GM19452 (cell line): ENCODE results near the gene EPHA4.
A peak's percentile ranks its signal among the peaks of the same experiment; 100 is the strongest.

ENCODE experiments used
- ATAC-seq: cut with Tn5 transposase; IDR thresholded peaks from one replicate; pipeline ENCODE4 v1.9.1; 2021; ENCODE audit not compliant: unreplicated experiment

The EPHA4 gene

DNA sequence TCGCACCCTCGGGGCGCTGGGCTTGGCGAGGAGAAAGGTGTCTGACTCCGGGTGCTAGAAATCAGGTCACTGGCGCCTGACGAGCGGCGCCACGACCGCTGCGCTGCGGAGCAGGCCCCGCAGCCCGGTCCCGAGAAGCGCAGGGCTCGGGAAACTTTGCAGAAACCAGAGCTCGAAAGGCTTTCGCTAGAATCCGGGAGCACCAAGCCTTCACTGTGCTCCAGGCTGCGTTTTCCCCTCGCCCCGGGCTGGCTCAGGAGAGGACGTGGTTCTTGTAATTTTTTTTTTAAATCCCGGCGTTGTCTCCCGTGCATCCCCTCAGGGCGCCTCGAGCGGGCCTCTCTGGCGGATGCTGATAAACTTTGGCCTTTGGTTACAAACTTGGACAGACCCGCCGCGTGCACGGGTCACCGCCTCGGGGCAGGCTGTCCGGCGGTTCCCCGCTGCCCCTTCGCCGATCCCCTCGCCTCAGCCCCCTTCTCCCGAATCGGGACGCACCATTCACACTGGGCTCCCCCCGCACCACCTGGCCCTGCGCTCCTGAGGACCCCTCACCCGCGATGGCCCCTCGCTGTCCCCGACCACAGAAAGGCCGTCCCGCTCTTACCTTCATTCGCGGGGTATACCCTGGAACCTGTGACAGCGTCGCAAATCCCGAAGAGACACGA, 419 bp downstream of the EPHA4 start:
- peak; percentile 10 for ATAC-seq

DNA sequence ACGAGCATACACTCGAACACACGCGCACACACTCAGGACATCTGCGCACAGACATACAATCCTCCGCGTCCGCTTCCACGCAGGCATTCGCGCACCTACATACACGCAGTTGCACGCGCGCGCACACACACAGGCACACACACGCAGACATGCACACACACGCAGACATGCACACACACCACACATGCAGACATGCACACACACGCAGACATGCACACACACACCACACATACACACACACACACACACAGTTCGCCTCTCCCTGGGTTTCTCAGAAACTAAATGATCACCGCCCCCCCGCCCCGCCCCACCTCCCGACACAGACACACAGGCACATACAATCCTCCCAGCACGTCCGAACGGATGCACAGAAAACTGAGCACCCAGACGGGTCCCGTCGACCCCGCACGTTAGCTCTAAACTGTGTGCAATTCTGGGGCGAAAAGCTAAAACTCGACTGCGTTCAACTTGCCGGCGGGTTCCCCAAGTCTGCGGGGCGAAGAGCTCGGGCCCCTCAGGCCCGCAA, 1.0 kb downstream of the EPHA4 start:
- no peak for ATAC-seq

DNA sequence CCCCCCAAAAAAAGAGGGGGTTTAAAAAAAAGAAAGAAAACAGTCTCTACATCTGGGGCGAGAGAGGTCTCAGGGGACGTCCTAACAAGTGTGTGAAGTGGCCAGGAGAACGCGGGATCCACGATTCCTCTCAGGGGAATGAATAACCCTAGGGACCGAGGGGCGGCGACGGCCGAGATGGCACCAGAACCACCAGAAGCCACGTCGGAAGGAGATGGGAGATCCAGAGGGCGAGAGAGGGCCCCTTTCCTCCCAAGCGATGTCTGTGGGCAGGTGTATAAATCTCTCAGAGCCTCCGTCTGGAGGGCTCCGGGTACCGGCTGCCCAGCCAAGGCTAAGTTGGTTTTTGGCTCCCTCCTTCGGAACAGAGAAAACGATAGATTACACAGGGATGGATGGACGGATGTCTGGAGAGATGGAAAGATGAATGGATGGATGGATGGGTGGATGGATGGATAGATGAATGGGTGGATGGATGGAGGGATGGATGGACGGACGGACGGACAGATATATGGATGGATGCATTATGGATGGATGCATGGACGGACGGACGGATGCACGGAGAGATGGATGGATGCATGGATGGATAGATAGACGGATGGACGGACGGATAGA, 1.7 kb downstream of the EPHA4 start:
- no peak for ATAC-seq

DNA sequence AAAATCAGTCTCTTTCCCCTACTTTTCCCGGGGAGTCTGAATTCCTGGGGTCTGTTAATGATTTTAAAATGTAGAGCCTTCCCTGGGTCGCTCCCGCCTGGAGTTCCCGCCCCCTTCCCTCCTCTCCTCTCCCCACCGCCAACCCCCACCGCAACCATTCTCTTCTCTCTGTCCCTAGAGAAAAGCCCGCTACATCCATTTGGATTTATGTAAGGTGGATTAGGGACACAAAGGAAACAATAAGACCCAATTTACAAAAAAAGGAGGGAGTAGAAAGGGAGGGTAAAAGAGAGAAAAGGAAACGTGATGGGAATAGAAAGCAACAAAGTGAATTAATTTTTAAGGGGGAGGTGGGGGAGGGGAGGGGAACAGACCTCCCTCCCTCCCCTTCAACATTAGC, 2.2 kb downstream of the EPHA4 start:
- ATAC-seq = no peak

DNA sequence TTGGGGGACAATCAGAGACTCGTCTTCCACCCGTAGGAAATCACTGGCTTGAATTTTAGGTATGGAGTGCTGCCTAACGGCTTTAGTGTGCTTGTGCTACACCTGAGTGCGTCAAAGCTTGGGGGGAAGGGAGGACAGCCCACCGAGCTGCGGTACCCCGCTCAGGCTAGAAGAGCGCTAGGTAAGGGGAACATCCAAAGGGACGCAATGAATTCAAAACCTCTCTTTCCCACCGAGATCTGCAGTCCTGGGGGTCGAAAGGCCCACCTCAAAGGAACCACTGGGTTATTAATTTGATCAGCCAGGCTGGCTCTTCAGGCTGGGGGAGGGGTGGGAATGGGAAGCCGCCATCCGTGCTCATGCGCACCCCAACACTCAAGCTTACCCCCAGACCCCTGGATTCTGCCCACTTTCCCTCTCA, 2.7 kb downstream of the EPHA4 start:
- ATAC-seq = no peak

DNA sequence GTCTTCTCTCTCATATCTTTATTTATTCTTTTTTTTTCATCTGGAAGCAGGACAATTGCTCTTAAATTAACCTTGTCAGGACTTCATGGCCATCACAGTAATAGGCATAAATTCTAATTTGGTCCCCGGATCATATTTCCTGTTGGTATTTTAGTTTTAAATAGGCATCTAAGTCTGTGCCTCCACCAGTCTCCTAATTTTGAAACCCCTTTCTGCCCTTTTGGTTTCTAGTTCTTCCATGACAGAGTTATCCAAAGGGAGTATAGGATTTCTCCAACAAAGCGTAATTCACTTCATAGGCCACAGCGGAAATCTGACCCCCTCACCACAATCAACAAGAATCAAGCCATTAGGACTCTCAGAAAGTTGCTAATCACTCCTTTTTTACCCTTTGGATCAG, 3.8 kb downstream of the EPHA4 start:
- ATAC-seq = no peak

DNA sequence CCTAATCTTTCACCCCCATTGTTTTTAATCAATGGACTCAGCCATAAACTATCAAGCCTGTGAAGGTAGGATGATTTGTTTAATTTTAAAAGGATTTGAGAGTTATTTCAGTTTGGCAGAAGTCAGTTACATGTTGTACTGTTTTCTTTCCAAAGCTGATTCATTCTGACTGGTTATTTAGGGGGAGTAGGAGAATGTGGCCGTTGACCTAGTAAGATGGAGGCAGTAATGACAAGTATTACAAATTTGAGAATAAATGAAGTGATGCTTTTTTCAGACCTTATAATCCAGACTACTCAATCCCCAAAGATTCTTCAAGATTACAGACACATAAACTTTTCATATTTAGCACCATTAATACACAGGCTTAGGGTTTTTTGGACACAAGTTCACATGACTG, 4.3 kb downstream of the EPHA4 start:
- ATAC-seq = no peak

DNA sequence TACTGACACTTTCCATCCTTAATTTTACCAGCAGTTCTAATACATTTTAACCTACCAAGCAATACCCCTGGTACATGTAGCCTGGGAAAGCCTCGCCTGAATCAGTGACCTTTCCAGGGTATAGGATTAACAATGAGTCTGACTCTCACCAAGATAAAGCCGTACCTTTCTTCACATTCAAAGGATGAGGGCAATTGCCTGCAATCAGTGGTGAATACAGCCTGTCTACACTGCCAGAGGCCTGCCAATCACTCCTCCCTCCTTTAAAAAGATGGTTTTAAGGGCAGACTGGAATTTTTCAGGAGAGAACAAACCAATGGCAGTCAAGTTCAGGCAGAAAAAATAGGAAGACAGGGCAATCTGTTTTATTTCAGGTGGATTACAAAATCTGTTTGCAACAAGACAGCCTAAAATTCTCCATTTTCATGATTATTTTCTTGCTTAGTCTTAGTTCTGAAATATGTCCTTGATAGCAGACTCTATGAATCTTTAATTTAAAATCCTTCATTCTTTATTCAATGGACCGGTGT, 4.8 kb downstream of the EPHA4 start:
- ATAC-seq = no peak

DNA sequence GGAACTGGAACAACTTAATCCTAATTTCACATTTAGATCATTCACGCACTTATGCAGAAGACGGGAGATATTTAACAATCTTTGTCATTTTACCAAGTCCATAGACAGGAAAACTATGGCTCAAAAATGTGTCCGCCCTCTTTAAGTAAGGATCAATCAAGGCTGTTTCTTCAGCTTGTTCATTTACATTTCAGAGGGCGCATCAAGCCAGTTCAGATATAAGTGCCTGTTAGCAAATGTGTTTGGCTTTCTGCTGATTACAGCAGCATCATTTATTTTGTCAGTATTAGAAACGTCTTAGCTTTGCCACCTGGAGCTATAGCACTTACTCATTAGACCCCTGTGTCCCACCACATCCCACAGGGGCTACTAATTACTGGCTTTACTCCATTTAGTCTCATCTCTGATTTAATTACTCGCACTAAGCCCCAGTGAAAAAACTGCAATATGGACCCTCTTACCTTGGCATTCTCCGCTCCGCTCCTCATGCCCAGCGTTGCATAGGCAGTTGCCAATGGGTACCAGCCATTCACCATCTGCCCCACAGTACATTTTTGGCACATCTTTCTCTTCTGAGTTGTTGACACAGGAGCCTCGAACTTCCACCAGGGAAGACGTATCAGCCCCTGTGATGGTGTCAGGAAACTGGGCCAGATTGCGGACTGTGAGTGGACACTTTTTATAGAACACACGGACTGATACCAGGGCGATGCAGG, 8.7 kb downstream of the EPHA4 start:
- no peak for ATAC-seq

DNA sequence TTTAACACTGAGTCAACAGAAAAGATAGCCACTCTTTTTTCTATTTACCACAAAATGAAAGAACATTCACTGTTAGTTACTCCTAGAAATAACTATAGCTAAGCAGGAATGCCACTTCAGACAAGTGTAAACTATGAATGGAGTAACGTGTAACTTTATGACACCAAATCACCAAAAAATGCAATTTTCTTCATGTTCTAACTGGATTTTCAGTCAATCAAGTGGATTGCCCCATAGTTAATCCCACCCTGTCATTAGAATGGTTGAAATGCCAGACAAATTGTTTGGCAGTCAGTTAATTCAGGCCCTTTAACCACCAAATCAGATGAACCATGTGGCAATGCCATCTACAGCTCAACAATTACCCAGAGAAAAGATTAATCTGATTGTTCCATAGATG, 9.9 kb downstream of the EPHA4 start:
- ATAC-seq = no peak

DNA sequence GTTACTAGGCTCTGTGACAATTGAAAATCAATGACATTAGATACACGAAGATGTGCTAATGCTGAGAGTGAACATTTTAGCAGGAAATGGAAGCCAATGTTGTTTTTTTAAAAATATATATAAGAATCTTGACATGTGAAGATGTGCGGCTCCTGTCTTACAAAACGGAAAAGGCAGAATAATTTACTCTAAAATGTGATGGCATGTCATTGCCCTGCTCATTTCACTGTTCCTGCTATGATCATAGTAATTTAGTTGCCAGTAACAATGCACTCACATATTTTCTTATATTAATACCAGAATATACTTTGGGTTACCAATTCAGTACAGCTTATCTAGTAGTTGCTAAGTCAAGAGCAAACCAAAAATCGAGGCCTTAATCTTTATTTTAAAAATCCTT, 10.3 kb downstream of the EPHA4 start:
- no peak for ATAC-seq

DNA sequence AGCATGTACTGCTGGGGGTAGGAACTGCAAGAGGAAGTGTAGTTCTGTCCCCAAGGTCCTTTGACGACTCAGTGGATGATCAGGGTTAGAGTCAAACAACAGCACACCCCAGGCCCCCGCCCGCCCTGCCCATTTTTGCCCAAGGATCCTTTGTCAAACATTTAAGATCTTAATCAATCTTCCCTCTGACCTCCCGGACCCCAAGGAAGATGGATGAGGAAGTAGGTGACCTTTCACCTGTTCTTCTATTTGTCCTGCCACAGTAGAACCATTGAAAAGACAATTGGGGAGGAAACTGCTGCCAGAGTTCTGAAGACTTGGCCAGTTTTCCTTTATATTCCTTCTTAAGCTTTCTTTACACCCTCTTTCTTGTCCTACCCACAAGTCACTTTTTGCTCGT, 12.1 kb downstream of the EPHA4 start:
- ATAC-seq = no peak

DNA sequence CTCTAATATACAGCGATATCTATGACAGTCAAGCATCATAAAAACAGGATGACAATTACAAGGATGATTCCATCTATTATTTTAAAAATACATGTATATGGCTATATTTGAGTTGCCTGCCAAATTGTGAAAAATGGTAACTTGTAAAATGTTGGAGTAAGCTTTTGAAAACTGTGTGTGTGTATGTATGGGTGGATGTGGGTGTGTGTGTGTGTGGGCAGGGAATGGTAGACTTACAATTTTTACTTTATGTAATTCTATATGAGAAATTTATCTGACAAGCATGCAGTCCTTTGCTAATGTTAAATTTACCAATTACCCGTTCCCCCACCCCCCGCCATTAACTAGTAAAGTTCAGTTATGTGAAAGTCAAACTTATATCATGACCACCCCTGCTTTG, 14.0 kb downstream of the EPHA4 start:
- ATAC-seq = no peak

DNA sequence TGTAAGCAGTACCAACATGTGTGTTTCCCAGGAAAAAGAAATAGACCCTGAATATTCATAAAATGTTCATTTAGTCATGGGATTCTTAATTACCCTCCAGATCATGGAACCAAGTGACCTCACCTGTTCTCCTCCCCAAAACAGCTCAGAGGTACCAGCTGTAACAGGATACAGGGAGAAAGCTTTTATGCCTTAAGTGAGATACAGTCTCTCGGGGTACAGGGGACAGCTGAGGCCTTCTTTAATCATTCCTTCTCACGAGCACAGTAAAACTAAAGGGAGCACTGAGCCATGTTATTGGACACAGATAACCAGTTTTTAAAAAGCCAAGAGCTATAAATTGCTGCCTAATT, 16.6 kb downstream of the EPHA4 start:
- peak; percentile 40 for ATAC-seq

DNA sequence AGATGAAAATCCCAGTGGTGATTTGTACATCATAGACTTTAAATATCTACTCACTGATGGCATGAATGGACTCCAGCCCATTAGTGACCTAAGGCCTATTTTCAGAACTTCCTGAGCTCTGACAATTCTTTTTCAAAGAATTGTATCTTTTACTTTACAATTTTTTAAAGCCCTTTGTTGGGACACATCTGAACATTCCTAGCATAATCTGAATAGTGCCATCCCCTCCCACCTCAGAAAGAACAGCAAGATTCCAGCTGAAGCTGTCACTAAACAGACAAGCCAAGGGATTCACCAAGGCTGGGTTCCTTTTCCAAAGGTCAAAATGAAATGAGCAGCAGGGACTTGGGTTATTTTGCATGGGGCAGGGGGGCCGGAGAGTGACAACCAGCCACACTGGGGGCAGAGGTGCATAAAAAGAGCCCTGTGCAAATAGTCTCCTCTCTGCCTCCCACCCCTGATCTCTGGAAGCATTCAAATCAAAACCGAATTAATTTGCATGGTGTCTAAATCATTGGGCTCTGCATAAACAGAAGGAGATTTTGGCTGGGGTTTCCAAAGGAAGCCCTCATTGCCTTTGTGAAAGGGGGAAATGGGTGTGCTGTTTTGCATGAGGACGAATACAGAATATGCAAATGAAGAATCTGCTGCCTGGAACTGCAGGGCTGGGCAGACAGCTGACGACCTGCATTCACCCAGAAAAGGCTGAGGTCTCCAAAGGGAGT, 17.2 kb downstream of the EPHA4 start:
- ATAC-seq = peak; percentile 94

DNA sequence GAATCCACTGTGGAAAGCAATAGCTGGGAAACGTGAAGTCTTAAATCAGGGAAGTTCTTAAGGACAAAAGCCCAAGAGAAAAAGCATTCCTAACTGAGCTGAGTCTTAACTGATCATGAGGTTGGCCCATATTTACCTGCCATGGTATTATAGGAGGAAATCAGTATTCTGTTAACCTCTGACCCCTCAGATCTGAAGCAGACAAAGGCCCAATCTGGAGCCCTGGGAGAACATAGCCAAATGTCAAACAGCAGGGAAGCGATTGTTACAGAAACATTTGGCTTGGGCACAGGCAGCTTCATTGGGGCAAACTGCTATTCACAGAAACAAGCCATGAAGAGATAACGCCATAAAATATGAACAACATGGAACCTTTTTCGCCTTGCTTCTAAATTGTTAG, 18.8 kb downstream of the EPHA4 start:
- no peak for ATAC-seq

DNA sequence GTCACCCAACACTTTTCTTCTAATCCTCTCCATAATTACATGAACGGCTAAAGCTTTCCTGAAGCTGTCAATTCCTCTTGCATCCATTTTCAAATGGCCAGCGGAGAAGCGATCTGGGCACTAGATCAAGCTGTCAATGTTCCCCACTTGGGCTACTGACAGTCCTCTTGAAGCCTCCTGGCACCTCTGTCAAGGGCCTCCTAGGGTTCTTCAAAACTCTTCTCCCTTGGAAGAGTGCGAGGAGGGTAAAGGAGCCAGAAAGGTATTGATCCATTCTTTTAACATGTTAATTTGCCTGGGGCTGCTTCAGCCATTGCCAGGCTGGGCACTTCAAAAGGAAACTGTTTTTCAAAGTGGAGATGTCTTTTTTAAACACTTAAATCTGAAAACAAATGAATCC, 19.8 kb downstream of the EPHA4 start:
- ATAC-seq = no peak

DNA sequence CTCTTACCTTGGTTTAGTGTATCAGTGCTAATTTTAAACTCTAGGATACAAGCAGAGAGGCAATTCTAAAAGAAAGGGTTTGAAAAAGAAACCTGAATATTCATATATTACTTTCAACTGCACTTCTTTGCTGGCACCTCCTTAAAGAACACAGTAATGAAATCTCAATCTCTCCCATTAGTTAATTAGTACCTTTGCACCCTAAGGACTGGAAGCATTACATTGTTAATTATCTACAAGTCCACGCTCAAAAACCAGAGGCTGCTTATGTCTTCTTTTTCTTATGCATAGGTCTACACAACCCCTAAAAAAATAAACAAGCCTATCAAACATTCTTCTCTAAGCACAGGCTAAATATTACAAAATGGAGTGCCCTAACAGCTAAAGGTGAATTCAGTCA, 20.2 kb downstream of the EPHA4 start:
- peak; percentile 42 for ATAC-seq

DNA sequence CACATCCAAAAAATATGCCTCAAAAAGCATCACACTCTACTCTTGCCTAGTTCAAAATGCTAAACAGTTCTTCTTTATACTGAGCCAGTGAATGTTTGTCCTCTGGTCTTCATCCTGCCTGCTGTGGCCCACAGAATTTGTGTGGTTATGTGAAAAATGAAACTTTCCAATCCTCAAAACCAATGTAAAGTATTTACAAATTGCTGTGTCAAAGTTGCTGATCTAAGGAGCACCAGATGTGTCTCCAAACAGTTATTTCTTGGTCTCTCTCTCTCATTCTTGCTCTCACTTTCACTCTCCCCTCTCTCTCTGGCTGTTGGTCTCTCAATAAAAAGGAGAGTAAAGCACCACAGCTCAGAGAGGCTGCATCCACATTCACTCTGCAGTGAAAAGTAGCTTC, 23.0 kb downstream of the EPHA4 start:
- ATAC-seq = peak; percentile 77

DNA sequence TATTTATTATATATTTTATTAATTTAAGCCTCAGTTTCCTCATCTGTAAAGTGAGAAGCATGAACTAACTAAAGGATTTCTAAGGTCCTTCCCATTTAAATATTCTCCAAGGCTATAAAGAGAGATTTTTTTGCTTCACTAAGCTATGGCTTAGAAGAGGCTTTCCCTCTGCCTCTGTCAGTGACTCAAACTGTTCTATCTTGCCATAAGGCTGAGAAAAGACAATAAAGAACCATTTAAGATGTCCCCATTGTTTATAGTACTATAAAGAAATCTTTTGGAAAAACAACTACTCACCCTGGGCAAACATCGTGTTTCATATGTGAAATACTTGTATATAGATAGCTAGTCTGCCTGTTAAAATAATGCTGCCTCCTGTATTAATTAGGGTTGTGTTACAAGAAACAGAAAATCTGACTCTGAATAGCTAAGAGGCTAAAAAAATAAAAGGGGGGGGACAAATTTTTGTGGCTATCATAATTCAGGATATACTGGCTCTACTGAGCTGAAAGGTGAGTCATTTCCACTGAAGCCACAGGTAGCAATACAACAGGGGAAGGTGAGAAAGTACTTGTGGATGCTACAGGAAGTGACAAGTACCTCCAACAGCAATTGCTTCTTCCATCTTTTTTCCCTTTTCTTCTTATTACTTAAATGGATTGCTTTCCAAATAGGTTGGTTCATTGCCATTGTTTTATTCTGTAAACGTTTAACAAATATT, 25.4 kb downstream of the EPHA4 start:
- ATAC-seq = no peak
